Thymus (tissue), 11 donors: ENCODE results near the gene EVI5. TPM values are rescaled to one million over a fixed set of nuclear protein-coding genes. Genes with fewer than 3 reads are reported as not detected.

ENCODE experiments used
- DNase-seq, 9 donors: peaks; one replicate each; pipeline ENCODE4 v3.0.0-alpha.2; 2013; ENCODE audit warnings: low spot score in 9 of 9, low read depth in 6 of 9, missing footprints in 1 of 9
- H3K27ac ChIP-seq, 2 donors: one replicate each; pipeline ENCODE4 v1.5.1; 2013; ENCODE audit warnings: control low read depth in 1 of 2, low read depth in 1 of 2, low read length in 1 of 2, mild to moderate bottlenecking in 1 of 2, moderate library complexity in 1 of 2
- H3K27me3 ChIP-seq, 2 donors: one replicate each; pipeline ENCODE4 v1.5.1; 2013; ENCODE audit warnings: low read length in 1 of 2; ENCODE audit not compliant: control insufficient read depth in 2 of 2, insufficient read depth in 1 of 2
- H3K36me3 ChIP-seq, 2 donors: one replicate each; pipeline ENCODE4 v1.5.1; 2013; ENCODE audit warnings: low read length in 1 of 2, mild to moderate bottlenecking in 1 of 2, moderate library complexity in 1 of 2; ENCODE audit not compliant: control insufficient read depth in 2 of 2, insufficient read depth in 2 of 2
- H3K4me1 ChIP-seq, 2 donors: one replicate each; pipeline ENCODE4 v1.5.1; 2013; ENCODE audit warnings: low read length in 2 of 2; ENCODE audit not compliant: control insufficient read depth in 2 of 2, insufficient read depth in 2 of 2
- H3K4me3 ChIP-seq, 2 donors: one replicate each; pipeline ENCODE4 v1.5.1; 2013; ENCODE audit warnings: low read length in 2 of 2, control low read depth in 1 of 2, mild to moderate bottlenecking in 1 of 2
- H3K9me3 ChIP-seq, 2 donors: one replicate each; pipeline ENCODE4 v1.5.1; 2013; ENCODE audit warnings: low read length in 1 of 2, mild to moderate bottlenecking in 1 of 2; ENCODE audit not compliant: control insufficient read depth in 2 of 2, insufficient read depth in 1 of 2
- WGBS: extraction: QIAGEN DNeasy Blood & Tissue Kit; methylation state at CpG from one replicate; pipeline ENCODE4 v1.1.7; 2013; 5-methylcytosine and 5-hydroxymethylcytosine counted together
- polyA plus RNA-seq: library from polyadenylated mRNA; stranded (reverse); fragments of 200-250 nt; gene quantifications from one replicate; pipeline ENCODE4 v1.2.3, GENCODE V29; 2013
- total RNA-seq: library from RNA; stranded (reverse); fragments of 120-200 nt; gene quantifications from one replicate; pipeline ENCODE4 v1.2.4, GENCODE V29; 2013
- donor health status: healthy.

The EVI5 gene
- total and polyA plus RNA-seq, 2 donors, result 2.8 to 7.1 TPM

- Histone ChIP-seq H3K36me3 (no peaks in the 10 kb centered on the region), H3K4me3 (no peak overlapping the region), H3K27me3 (peaks cover 0 to 4% of the 10 kb centered on the region in 2 donors), H3K9me3 (no peaks in the 10 kb centered on the region), H3K27ac (no peak overlapping the region), H3K4me1 (no peaks in the 10 kb centered on the region)
- WGBS, result 97% methylated on average over 1 of the region's 1 CpG
- no peak for DNase-seq
Measured at GRCh38 chr1:92797961-92798360, 13.1 kb upstream of the EVI5 start.

- H3K27me3 ChIP-seq, result peaks cover 0 to 5% of the 10 kb centered on the region in 2 donors
- H3K9me3 ChIP-seq, result no peaks in the 10 kb centered on the region
- H3K27ac ChIP-seq, result no peak overlapping the region
- H3K36me3 ChIP-seq, result no peaks in the 10 kb centered on the region
- no peak overlapping the region for H3K4me3 ChIP-seq
- no peaks in the 10 kb centered on the region for H3K4me1 ChIP-seq
- no peak for DNase-seq
Measured at GRCh38 chr1:92797297-92797696, 12.4 kb upstream of the EVI5 start.

GRCh38 chr1:92795166-92795565, 10.3 kb upstream of the EVI5 start:
- peaks cover 0 to 5% of the 10 kb centered on the region in 2 donors for H3K27me3 ChIP-seq
- WGBS, result 96% methylated on average over 4 of the region's 4 CpGs
- no peak overlapping the region for H3K27ac ChIP-seq
- H3K4me3 ChIP-seq, result no peak overlapping the region
- H3K4me1 ChIP-seq, result no peaks in the 10 kb centered on the region
- no peaks in the 10 kb centered on the region for H3K9me3 ChIP-seq
- no peak for DNase-seq
- H3K36me3 ChIP-seq, result no peaks in the 10 kb centered on the region

GRCh38 chr1:92792340-92792782, 7.5 kb upstream of the EVI5 start:
- WGBS, result 89% methylated on average over 3 of the region's 3 CpGs
- Histone ChIP-seq H3K4me3 (no peak overlapping the region), H3K9me3 (no peaks in the 10 kb centered on the region), H3K27ac (no peak overlapping the region), H3K27me3 (peaks cover 0 to 9% of the 10 kb centered on the region in 2 donors), H3K36me3 (no peaks in the 10 kb centered on the region), H3K4me1 (no peaks in the 10 kb centered on the region)
- DNase-seq, result no peak

GRCh38 chr1:92791487-92792066, 6.7 kb upstream of the EVI5 start:
- H3K4me1 ChIP-seq, result no peaks in the 10 kb centered on the region
- H3K36me3 ChIP-seq, result no peaks in the 10 kb centered on the region
- H3K9me3 ChIP-seq, result no peaks in the 10 kb centered on the region
- H3K27me3 ChIP-seq, result peaks cover 0 to 14% of the 10 kb centered on the region in 2 donors
- H3K27ac ChIP-seq, result no peak overlapping the region
- WGBS, result 75% methylated on average over 7 of the region's 7 CpGs
- DNase-seq, result no peak
- H3K4me3 ChIP-seq, result no peak overlapping the region

- Histone ChIP-seq H3K36me3 (no peaks in the 10 kb centered on the region), H3K9me3 (no peaks in the 10 kb centered on the region), H3K27me3 (peaks cover 2 to 19% of the 10 kb centered on the region in 2 donors), H3K27ac (no peak overlapping the region), H3K4me1 (peaks cover 0 to under 1% of the 10 kb centered on the region in 2 donors), H3K4me3 (no peak overlapping the region)
- no peak for DNase-seq
- 96% methylated on average over 2 of the region's 2 CpGs for WGBS
Measured at GRCh38 chr1:92790867-92791266, 6.0 kb upstream of the EVI5 start.

GRCh38 chr1:92790081-92790480, 5.2 kb upstream of the EVI5 start:
- no peak for DNase-seq
- H3K27ac ChIP-seq, result no peak overlapping the region
- H3K9me3 ChIP-seq, result peaks cover 0 to 6% of the 10 kb centered on the region in 2 donors

GRCh38 chr1:92786111-92786901, 1.4 kb upstream of the EVI5 start:
- Histone ChIP-seq H3K27me3 (peaks cover 17 to 58% of the 10 kb centered on the region in 2 donors), H3K27ac (no peak overlapping the region), H3K4me1 (peaks cover 6 to 17% of the 10 kb centered on the region in 2 donors), H3K36me3 (no peaks in the 10 kb centered on the region), H3K9me3 (peaks cover 0 to 9% of the 10 kb centered on the region in 2 donors), H3K4me3 (no peak overlapping the region)
- 90% methylated on average over 5 of the region's 5 CpGs for WGBS
- no peak for DNase-seq

More at GRCh38 chr1:92790081-92790480, 5.2 kb upstream of the EVI5 start:
- H3K36me3 ChIP-seq, result no peaks in the 10 kb centered on the region
- no peak overlapping the region for H3K4me3 ChIP-seq
- peaks cover 9 to 27% of the 10 kb centered on the region in 2 donors for H3K27me3 ChIP-seq
- peaks cover 0 to 8% of the 10 kb centered on the region in 2 donors for H3K4me1 ChIP-seq

- Histone ChIP-seq H3K4me3 (peak overlapping the region; percentile 51 to 57), H3K36me3 (no peaks in the 10 kb centered on the region), H3K9me3 (peaks cover 0 to 9% of the 10 kb centered on the region in 2 donors), H3K27ac (peak overlapping the region; percentile 53 to 85), H3K4me1 (peaks cover 6 to 17% of the 10 kb centered on the region in 2 donors), H3K27me3 (peaks cover 17 to 62% of the 10 kb centered on the region in 2 donors)
- WGBS, result 6% methylated on average over 24 of the region's 25 CpGs
- peak in 8 of 9 donors; percentile 4 to 50 (median 13) for DNase-seq
Measured at GRCh38 chr1:92784021-92784638, 778 bp downstream of the EVI5 start.
